PC-9 (cell line): ENCODE measurements around the gene SPCS3. TPM values are rescaled to one million over a fixed set of nuclear protein-coding genes. Genes with fewer than 3 reads are reported as not detected.

Source experiments
- BruUV-seq: library from RNA; stranded (reverse); fragments of 400-500 nt; replicated peaks from 2 replicates; lab custom pipeline; 2021; lab: Mats Ljungman, UMichigan
- CTCF ChIA-PET: fragments of 300-600 bp; sonication (Branson Sonifier 250); formaldehyde crosslinking; loops from one replicate; lab custom pipeline; 2022; ENCODE audit warnings: antibody characterized with exemption; lab: Charles Lee
- POLR2A ChIA-PET: fragments of 300-600 bp; sonication (Branson Sonifier 250); formaldehyde crosslinking; loops from one replicate; lab custom pipeline; 2022; ENCODE audit warnings: antibody characterized with exemption; ENCODE audit not compliant: unreplicated experiment; lab: Charles Lee
- DNase-seq, 2 experiments: peaks; one replicate each; pipeline versions ENCODE4 v3.0.0 to v3.0.0-alpha.2; 2015 to 2022; ENCODE audit warnings: mixed read lengths in 1 of 2
- H2AFZ ChIP-seq: fragments of 200-600 bp; sonication (generic); 2 replicates; pipeline ENCODE4 v1.8.1; 2017; ENCODE audit warnings: antibody characterized with exemption
- H3F3A ChIP-seq: fragments of 200-600 bp; sonication (generic); 2 replicates; pipeline ENCODE4 v1.8.1; 2017; ENCODE audit warnings: antibody characterized with exemption, mild to moderate bottlenecking, low read depth; ENCODE audit not compliant: insufficient read depth
- H3K27ac ChIP-seq: fragments of 200-600 bp; sonication (generic); 2 replicates; pipeline ENCODE4 v1.6.1; 2016; ENCODE audit warnings: mixed run types
- H3K27me3 ChIP-seq: fragments of 200-600 bp; sonication (generic); 2 replicates; pipeline ENCODE4 v1.6.1; 2016; ENCODE audit warnings: low read depth, mixed run types; ENCODE audit not compliant: insufficient read depth
- H3K36me3 ChIP-seq: fragments of 200-600 bp; sonication (generic); 2 replicates; pipeline ENCODE4 v1.6.1; 2016; ENCODE audit warnings: low read depth, mixed run types
- H3K4me1 ChIP-seq: fragments of 200-600 bp; sonication (generic); replicated peaks from 2 replicates; pipeline ENCODE4 v1.6.1; 2016; ENCODE audit warnings: mixed run types; ENCODE audit not compliant: insufficient read depth
- H3K4me2 ChIP-seq: fragments of 200-600 bp; sonication (generic); 2 replicates; pipeline ENCODE4 v1.6.1; 2017; ENCODE audit warnings: mixed run types
- H3K4me3 ChIP-seq: fragments of 200-600 bp; sonication (generic); 2 replicates; pipeline ENCODE4 v1.6.1; 2016; ENCODE audit warnings: mixed run types
- H3K79me2 ChIP-seq: fragments of 200-600 bp; sonication (generic); 2 replicates; pipeline ENCODE4 v1.6.1; 2017; ENCODE audit warnings: low read depth, mixed run types
- H3K9me2 ChIP-seq: fragments of 200-600 bp; sonication (generic); 2 replicates; pipeline ENCODE4 v1.8.1; 2017; ENCODE audit warnings: mild to moderate bottlenecking; ENCODE audit not compliant: insufficient read depth
- H3K9me3 ChIP-seq: fragments of 200-600 bp; sonication (generic); 2 replicates; pipeline ENCODE4 v1.8.1; 2016; ENCODE audit warnings: low read depth; ENCODE audit not compliant: insufficient read depth
- H4K20me1 ChIP-seq: fragments of 200-600 bp; sonication (generic); 2 replicates; pipeline ENCODE4 v1.8.1; 2017; ENCODE audit not compliant: insufficient read depth
- EZH2 ChIP-seq: fragments of 200-600 bp; sonication (generic); IDR thresholded peaks from 2 replicates; pipeline ENCODE4 v1.8.0; 2017; ENCODE audit warnings: antibody characterized with exemption, low read depth
- intact Hi-C: fragments of 100-400 bp; cut with micrococcal nuclease; formaldehyde crosslinking; loops from one replicate; pipeline ENCODE4 v1.10.0; 2022; ENCODE audit not compliant: unreplicated experiment
- total RNA-seq: library from RNA; stranded (reverse); gene quantifications from 2 replicates; pipeline ENCODE4 v1.2.3, GENCODE V29; 2021
- TF ChIP-seq, protein P1 (sequence below): fragments of 200-600 bp; sonication (generic); conservative IDR thresholded peaks from 2 replicates; pipeline ENCODE4 v1.6.1; 2017; ENCODE audit warnings: mixed run types, antibody characterized with exemption, mild to moderate bottlenecking, moderate library complexity

Gene SPCS3
- total RNA-seq, 1 experiment from 2014 or later: 107 TPM

DNA sequence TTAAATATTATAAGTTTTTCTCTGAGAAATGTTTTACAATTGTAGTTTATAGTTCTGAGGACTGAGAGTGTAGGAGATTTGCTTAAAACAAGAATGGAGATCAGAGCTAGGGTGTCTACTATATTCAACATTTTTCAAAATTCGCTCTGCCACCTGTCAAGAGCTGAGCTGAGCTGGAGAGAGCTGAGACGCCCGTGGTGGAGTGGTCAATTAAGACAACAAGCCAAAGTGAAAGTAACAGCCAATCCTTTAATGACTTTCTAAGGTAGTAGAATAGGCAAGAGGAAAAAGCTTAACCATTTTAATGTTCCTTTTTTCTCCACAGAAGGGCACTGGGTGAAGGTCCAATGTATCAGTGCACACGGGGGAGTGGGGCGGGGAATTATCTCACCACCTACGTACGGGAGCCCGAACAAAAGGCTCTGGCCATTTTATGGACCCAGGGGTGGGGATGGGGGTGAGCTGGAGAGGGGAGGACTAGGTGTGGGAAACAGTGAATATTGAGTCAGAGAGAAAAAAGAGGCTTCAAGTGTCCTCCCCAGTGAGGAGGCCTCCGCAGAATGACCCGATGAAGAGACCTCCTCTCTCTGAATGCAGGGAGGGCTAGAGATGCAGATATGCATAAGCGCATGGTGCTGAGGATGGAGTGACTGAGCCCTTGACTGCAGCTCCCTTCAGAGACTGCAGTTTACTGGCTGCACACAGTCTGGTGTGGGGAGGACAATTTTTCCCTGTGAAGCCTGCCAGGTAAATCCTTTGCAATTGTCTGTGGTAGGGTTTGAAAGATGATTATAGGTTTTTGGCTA is 60.8 kb downstream of the SPCS3 start:
- H2AFZ ChIP-seq: no peak overlapping the region

More for the DNA sequence above, 60.8 kb downstream of the SPCS3 start:
- no peaks in the 10 kb centered on the region for H3K4me1 ChIP-seq
- H3K4me2 ChIP-seq: no peak overlapping the region
- no peaks in the 10 kb centered on the region for H3K36me3 ChIP-seq
- TF ChIP-seq, protein P1, sequence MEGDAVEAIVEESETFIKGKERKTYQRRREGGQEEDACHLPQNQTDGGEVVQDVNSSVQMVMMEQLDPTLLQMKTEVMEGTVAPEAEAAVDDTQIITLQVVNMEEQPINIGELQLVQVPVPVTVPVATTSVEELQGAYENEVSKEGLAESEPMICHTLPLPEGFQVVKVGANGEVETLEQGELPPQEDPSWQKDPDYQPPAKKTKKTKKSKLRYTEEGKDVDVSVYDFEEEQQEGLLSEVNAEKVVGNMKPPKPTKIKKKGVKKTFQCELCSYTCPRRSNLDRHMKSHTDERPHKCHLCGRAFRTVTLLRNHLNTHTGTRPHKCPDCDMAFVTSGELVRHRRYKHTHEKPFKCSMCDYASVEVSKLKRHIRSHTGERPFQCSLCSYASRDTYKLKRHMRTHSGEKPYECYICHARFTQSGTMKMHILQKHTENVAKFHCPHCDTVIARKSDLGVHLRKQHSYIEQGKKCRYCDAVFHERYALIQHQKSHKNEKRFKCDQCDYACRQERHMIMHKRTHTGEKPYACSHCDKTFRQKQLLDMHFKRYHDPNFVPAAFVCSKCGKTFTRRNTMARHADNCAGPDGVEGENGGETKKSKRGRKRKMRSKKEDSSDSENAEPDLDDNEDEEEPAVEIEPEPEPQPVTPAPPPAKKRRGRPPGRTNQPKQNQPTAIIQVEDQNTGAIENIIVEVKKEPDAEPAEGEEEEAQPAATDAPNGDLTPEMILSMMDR: no peak
- no peak for TF ChIP-seq EZH2
- intact Hi-C loops: no loop called here
- H3K27me3 ChIP-seq: no peaks in the 10 kb centered on the region
- no peaks in the 10 kb centered on the region for H3K9me3 ChIP-seq
- no peaks in the 10 kb centered on the region for H4K20me1 ChIP-seq
- H3K4me3 ChIP-seq: no peak overlapping the region
- H3K79me2 ChIP-seq: no peaks in the 10 kb centered on the region
- H3K9me2 ChIP-seq: no peaks in the 10 kb centered on the region
- no peak overlapping the region for H3K27ac ChIP-seq
- ChIA-PET CTCF (no interaction called here), POLR2A (no interaction called here)
- no peaks in the 10 kb centered on the region for H3F3A ChIP-seq
- no TSS peak for BruUV-seq
- no peak for DNase-seq

Other genes starting within 250 kb of the SPCS3 start
- 0.43 and 1.1 TPM in 2 replicates for gene SPATA4, start 124.4 kb upstream of the SPCS3 start, total RNA-seq
- gene ASB5, start 50.7 kb upstream of the SPCS3 start, total RNA-seq: not detected in 2 replicates